ENCODE measurements around the gene CAMTA1.

DNA sequence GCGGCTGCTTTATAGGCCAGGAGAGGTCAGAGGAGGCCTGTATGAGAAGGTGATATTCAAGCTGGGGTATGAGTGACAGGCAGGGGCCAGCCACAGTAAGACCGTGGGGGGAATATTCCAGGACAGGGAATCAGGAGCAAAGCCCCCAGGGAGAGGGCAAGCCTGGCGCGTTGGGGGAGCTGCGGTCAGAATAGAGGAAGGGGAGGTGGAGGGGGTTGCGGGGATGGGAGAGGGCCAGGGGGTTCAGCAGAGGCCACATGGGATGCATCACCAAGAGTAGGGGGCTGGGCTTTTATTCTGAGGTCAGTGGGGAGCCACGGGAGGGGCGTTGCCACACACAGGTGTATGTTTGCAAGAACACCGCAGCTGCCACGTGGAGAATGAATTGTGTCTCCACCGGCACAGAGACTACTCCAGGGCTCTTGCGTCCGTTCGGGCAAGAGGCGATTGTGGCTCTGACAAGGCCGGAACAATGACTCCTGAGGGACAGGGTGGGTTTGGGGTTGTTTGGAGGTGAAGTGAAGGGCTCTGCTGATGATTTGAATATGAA lies 901.1 kb downstream of the CAMTA1 start:
- TF ChIP-seq POLR2AphosphoS5 (IDR thresholded peaks at IDR 0.05) (no peak), EP300 (conservative IDR thresholded peaks at IDR 0.05; ENCODE audit: poor library complexity, severe bottlenecking) (no peak), EZH2 (IDR thresholded peaks at IDR 0.05; ENCODE audit: borderline replicate concordance, insufficient read depth, low read length, poor library complexity, severe bottlenecking) (no peak), RAD21 (conservative IDR thresholded peaks at IDR 0.05) (no peak), TAF1 (IDR thresholded peaks at IDR 0.05; ENCODE audit: low read depth) (no peak)
- TF ChIP-seq, protein P1, sequence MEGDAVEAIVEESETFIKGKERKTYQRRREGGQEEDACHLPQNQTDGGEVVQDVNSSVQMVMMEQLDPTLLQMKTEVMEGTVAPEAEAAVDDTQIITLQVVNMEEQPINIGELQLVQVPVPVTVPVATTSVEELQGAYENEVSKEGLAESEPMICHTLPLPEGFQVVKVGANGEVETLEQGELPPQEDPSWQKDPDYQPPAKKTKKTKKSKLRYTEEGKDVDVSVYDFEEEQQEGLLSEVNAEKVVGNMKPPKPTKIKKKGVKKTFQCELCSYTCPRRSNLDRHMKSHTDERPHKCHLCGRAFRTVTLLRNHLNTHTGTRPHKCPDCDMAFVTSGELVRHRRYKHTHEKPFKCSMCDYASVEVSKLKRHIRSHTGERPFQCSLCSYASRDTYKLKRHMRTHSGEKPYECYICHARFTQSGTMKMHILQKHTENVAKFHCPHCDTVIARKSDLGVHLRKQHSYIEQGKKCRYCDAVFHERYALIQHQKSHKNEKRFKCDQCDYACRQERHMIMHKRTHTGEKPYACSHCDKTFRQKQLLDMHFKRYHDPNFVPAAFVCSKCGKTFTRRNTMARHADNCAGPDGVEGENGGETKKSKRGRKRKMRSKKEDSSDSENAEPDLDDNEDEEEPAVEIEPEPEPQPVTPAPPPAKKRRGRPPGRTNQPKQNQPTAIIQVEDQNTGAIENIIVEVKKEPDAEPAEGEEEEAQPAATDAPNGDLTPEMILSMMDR (IDR thresholded peaks at IDR 0.05; ENCODE audit: poor library complexity, severe bottlenecking), result no peak
- TF ChIP-seq, protein P2, sequence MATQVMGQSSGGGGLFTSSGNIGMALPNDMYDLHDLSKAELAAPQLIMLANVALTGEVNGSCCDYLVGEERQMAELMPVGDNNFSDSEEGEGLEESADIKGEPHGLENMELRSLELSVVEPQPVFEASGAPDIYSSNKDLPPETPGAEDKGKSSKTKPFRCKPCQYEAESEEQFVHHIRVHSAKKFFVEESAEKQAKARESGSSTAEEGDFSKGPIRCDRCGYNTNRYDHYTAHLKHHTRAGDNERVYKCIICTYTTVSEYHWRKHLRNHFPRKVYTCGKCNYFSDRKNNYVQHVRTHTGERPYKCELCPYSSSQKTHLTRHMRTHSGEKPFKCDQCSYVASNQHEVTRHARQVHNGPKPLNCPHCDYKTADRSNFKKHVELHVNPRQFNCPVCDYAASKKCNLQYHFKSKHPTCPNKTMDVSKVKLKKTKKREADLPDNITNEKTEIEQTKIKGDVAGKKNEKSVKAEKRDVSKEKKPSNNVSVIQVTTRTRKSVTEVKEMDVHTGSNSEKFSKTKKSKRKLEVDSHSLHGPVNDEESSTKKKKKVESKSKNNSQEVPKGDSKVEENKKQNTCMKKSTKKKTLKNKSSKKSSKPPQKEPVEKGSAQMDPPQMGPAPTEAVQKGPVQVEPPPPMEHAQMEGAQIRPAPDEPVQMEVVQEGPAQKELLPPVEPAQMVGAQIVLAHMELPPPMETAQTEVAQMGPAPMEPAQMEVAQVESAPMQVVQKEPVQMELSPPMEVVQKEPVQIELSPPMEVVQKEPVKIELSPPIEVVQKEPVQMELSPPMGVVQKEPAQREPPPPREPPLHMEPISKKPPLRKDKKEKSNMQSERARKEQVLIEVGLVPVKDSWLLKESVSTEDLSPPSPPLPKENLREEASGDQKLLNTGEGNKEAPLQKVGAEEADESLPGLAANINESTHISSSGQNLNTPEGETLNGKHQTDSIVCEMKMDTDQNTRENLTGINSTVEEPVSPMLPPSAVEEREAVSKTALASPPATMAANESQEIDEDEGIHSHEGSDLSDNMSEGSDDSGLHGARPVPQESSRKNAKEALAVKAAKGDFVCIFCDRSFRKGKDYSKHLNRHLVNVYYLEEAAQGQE (IDR thresholded peaks at IDR 0.05; ENCODE audit: borderline replicate concordance), result no peak

Data from neural cell (in vitro differentiated cells).